ENCODE data around the gene UBA5.

DNA sequence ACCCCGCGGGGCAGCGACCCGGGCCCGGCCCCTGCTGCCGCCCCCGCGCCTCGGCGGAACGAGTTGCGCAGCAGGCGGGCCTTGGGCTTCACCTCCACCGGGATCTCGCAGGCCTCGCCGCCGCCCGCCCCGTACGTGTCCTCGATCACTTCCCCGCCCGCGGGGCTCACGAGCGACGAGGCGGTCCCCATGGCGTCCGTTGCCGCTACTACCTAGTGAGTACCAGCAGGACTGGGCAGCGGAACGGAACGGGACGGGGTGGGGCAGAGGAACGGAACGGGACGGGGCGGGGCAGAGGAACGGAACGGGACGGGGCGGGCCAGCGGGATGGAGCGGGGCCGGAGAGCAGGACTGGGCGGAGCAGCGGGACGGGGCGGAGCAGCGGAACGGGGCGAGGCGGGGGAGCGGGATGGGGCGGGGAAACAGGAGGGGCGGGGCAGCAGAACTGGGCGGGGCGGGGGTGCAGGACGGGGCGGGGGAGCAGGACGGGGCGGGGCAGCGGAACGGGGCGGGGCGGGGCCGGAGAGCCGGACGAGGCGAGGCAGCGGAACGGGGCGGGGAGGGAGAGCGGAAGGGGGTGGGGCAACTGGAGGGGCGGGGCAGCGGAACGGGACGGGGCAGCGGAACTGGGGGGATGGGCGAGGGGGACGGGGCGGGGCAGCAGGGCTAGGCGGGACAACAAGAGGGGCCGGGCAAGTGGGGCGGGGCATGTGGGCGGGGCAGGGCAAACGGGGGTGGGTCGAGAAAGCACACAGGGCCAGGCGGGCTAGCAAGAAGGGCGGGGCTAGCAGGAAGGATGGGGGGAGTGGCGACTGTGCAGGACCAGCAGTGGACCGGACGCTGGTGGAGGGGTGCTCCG lies 62.3 kb downstream of the UBA5 start, which contains the start of gene NPHP3:
- TF ChIP-seq NFIC (IDR thresholded peaks at IDR 0.05) (no peak), EP300 (IDR thresholded peaks at IDR 0.05; ENCODE audit: borderline replicate concordance) (no peak), EGR1 (IDR thresholded peaks at IDR 0.05) (peak; percentile 62; the same call in 1 of the 2 replicates), RAD21 (IDR thresholded peaks at IDR 0.05; ENCODE audit: low read depth) (no peak), CEBPB (IDR thresholded peaks at IDR 0.05) (no peak), TAF1 (IDR thresholded peaks at IDR 0.05; ENCODE audit: low read depth) (peak; percentile 36; the same call in 1 of the 2 replicates), CREB1 (IDR thresholded peaks at IDR 0.05; ENCODE audit: low read depth) (no peak), USF1 (IDR thresholded peaks at IDR 0.05) (no peak), ZBTB7A (IDR thresholded peaks at IDR 0.05; ENCODE audit: low read depth) (no peak)
- TF ChIP-seq, protein P1, sequence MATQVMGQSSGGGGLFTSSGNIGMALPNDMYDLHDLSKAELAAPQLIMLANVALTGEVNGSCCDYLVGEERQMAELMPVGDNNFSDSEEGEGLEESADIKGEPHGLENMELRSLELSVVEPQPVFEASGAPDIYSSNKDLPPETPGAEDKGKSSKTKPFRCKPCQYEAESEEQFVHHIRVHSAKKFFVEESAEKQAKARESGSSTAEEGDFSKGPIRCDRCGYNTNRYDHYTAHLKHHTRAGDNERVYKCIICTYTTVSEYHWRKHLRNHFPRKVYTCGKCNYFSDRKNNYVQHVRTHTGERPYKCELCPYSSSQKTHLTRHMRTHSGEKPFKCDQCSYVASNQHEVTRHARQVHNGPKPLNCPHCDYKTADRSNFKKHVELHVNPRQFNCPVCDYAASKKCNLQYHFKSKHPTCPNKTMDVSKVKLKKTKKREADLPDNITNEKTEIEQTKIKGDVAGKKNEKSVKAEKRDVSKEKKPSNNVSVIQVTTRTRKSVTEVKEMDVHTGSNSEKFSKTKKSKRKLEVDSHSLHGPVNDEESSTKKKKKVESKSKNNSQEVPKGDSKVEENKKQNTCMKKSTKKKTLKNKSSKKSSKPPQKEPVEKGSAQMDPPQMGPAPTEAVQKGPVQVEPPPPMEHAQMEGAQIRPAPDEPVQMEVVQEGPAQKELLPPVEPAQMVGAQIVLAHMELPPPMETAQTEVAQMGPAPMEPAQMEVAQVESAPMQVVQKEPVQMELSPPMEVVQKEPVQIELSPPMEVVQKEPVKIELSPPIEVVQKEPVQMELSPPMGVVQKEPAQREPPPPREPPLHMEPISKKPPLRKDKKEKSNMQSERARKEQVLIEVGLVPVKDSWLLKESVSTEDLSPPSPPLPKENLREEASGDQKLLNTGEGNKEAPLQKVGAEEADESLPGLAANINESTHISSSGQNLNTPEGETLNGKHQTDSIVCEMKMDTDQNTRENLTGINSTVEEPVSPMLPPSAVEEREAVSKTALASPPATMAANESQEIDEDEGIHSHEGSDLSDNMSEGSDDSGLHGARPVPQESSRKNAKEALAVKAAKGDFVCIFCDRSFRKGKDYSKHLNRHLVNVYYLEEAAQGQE (IDR thresholded peaks at IDR 0.05; ENCODE audit: low read depth) = no peak
- TF ChIP-seq, protein P2, sequence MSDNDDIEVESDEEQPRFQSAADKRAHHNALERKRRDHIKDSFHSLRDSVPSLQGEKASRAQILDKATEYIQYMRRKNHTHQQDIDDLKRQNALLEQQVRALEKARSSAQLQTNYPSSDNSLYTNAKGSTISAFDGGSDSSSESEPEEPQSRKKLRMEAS (IDR thresholded peaks at IDR 0.05) = peak; percentile 51; the same call in 1 of the 2 replicates
